ENCODE measurements around the gene PARD3B. TPM values are rescaled to one million over a fixed set of nuclear protein-coding genes. Genes with fewer than 3 reads are reported as not detected.

Gene PARD3B
- polyA plus RNA-seq, 3 donors: not detected

GRCh38 chr2:205051417-205051816, 506.1 kb downstream of the PARD3B start:
- intact Hi-C loops (cut with micrococcal nuclease): no loop called here
- Histone ChIP-seq H3K9me3 (replicated peaks in 1 of 2; ENCODE audit: control insufficient read depth in 1 of 2, insufficient read depth in 1 of 2, low read length in 2 of 2) (peaks cover 0 to 3% of the 10 kb centered on the region in 2 donors), H3K4me3 (replicated peaks in 1 of 3; ENCODE audit: low read depth in 2 of 3, low read length in 3 of 3) (no peak overlapping the region), H3K27ac (ENCODE audit: low read depth in 1 of 2, low read length in 2 of 2) (no peak overlapping the region), H4K20me1 (ENCODE audit: insufficient read depth, low read length) (no peaks in the 10 kb centered on the region), H3K4me2 (replicated peaks; ENCODE audit: extremely low read depth, low read length, poor library complexity, severe bottlenecking) (no peak overlapping the region), H3K36me3 (replicated peaks in 1 of 2; ENCODE audit: control insufficient read depth in 1 of 2, insufficient read depth in 2 of 2, low read length in 2 of 2) (no peaks in the 10 kb centered on the region), H3K79me2 (ENCODE audit: insufficient read depth, low read length) (no peaks in the 10 kb centered on the region), H3K27me3 (ENCODE audit: control insufficient read depth in 2 of 2, insufficient read depth in 2 of 2, low read length in 2 of 2) (no peaks in the 10 kb centered on the region), H3K9ac (ENCODE audit: insufficient read depth, low read length, poor library complexity, severe bottlenecking) (no peak overlapping the region), H3K4me1 (ENCODE audit: control insufficient read depth in 1 of 2, insufficient read depth in 2 of 2, low read length in 2 of 2) (no peaks in the 10 kb centered on the region), H2AFZ (ENCODE audit: insufficient read depth, low read depth, low read length, poor library complexity, severe bottlenecking) (no peak overlapping the region)
- Mint-ChIP-seq H3K36me3 (no peaks in the 10 kb centered on the region), H3K9me3 (peaks cover 0 to 5% (median 1%) of the 10 kb centered on the region in 7 donors), H3K4me1 (no peaks in the 10 kb centered on the region), H3K27ac (no peak overlapping the region), H3K27me3 (ENCODE audit: low read depth in 3 of 3) (peaks cover 0 to 1% (median 0%) of the 10 kb centered on the region in 3 donors), H3K4me3 (no peak overlapping the region)
- no peak for TF ChIP-seq CTCF (IDR thresholded peaks at IDR 0.05)
- DNase-seq: no peak

GRCh38 chr2:205052781-205053180, 507.5 kb downstream of the PARD3B start:
- Histone ChIP-seq H3K4me1 (ENCODE audit: control insufficient read depth in 1 of 2, insufficient read depth in 2 of 2, low read length in 2 of 2) (no peaks in the 10 kb centered on the region), H3K9me3 (replicated peaks in 1 of 2; ENCODE audit: control insufficient read depth in 1 of 2, insufficient read depth in 1 of 2, low read length in 2 of 2) (no peaks in the 10 kb centered on the region), H3K27ac (ENCODE audit: low read depth in 1 of 2, low read length in 2 of 2) (no peak overlapping the region), H3K4me3 (replicated peaks in 1 of 3; ENCODE audit: low read depth in 2 of 3, low read length in 3 of 3) (no peak overlapping the region), H2AFZ (ENCODE audit: insufficient read depth, low read depth, low read length, poor library complexity, severe bottlenecking) (no peak overlapping the region), H3K9ac (ENCODE audit: insufficient read depth, low read length, poor library complexity, severe bottlenecking) (no peak overlapping the region), H3K36me3 (replicated peaks in 1 of 2; ENCODE audit: control insufficient read depth in 1 of 2, insufficient read depth in 2 of 2, low read length in 2 of 2) (no peaks in the 10 kb centered on the region), H3K79me2 (ENCODE audit: insufficient read depth, low read length) (no peaks in the 10 kb centered on the region), H3K4me2 (replicated peaks; ENCODE audit: extremely low read depth, low read length, poor library complexity, severe bottlenecking) (no peak overlapping the region), H3K27me3 (ENCODE audit: control insufficient read depth in 2 of 2, insufficient read depth in 2 of 2, low read length in 2 of 2) (no peaks in the 10 kb centered on the region), H4K20me1 (ENCODE audit: insufficient read depth, low read length) (no peaks in the 10 kb centered on the region)
- no CpG with 5 or more reads among the region's 2 CpGs for WGBS (ENCODE audit: insufficient coverage)
- DNase-seq: no peak
- intact Hi-C loops (cut with micrococcal nuclease): no loop called here
- peaks cover 0 to 1% (median 0%) of the 10 kb centered on the region in 3 donors for H3K27me3 Mint-ChIP-seq (ENCODE audit: low read depth in 3 of 3)
- no peak overlapping the region for H3K4me3 Mint-ChIP-seq
- no peaks in the 10 kb centered on the region for H3K36me3 Mint-ChIP-seq
- H3K27ac Mint-ChIP-seq: no peak overlapping the region
- no peaks in the 10 kb centered on the region for H3K4me1 Mint-ChIP-seq
- no peak for TF ChIP-seq CTCF (IDR thresholded peaks at IDR 0.05)
- peaks cover 0 to 5% (median 1%) of the 10 kb centered on the region in 7 donors for H3K9me3 Mint-ChIP-seq

All from CD14-positive monocyte (primary cell).